AG08396 (cell line): ENCODE measurements around the gene RPS6KA3.
"Not testable (repeated sequence)": the region's sequence is repeated elsewhere in the genome, so short reads cannot be mapped to it uniquely, and the experiment has no call there.

Experiments
- DNase-seq: peaks from one replicate; pipeline ENCODE4 v3.0.0; 2012; ENCODE audit warnings: low spot score, mixed read lengths

Gene RPS6KA3

GRCh38 chrX:20143111-20143510, 123.6 kb downstream of the RPS6KA3 start:
- no peak for DNase-seq

GRCh38 chrX:20141281-20142220, 125.2 kb downstream of the RPS6KA3 start, which contains the start of gene EIF1AX:
Gene EIF1AX, minus strand, starts transcription at chrX:20141838. Its CDS starts 198 bp downstream, at chrX:20141640.
- peak; percentile 94 for DNase-seq

- DNase-seq, result no peak
These were observed 126.3 kb downstream of the RPS6KA3 start for GRCh38 chrX:20140420-20140819.

GRCh38 chrX:20139966-20140365, 126.7 kb downstream of the RPS6KA3 start:
- DNase-seq, result no peak

- DNase-seq, result no peak
These were observed 130.8 kb downstream of the RPS6KA3 start for GRCh38 chrX:20135944-20136343.

- no peak for DNase-seq
These were observed 134.0 kb downstream of the RPS6KA3 start for GRCh38 chrX:20132666-20133065.

- DNase-seq, result no peak
These were observed 136.4 kb downstream of the RPS6KA3 start for GRCh38 chrX:20130357-20130756.

GRCh38 chrX:20129547-20129946, 137.2 kb downstream of the RPS6KA3 start:
- no peak for DNase-seq

- no peak for DNase-seq
These were observed 138.0 kb downstream of the RPS6KA3 start for GRCh38 chrX:20128670-20129069.

GRCh38 chrX:20127440-20127839, 139.3 kb downstream of the RPS6KA3 start:
- DNase-seq, result not testable (repeated sequence)

GRCh38 chrX:20126833-20127232, 139.9 kb downstream of the RPS6KA3 start:
- DNase-seq, result not testable (repeated sequence)

GRCh38 chrX:20124964-20125363, 141.7 kb downstream of the RPS6KA3 start:
- no peak for DNase-seq

GRCh38 chrX:20118065-20118824, 148.5 kb downstream of the RPS6KA3 start:
- DNase-seq, result no peak

GRCh38 chrX:20116577-20117240, 150.0 kb downstream of the RPS6KA3 start, which contains the start of gene MAP7D2:
Gene MAP7D2, minus strand, starts transcription at chrX:20116907. Its CDS starts 28 bp downstream, at chrX:20116879.
- DNase-seq, result peak; percentile 20

- DNase-seq, result no peak
These were observed 150.6 kb downstream of the RPS6KA3 start for GRCh38 chrX:20116087-20116576.

- no peak for DNase-seq
These were observed 154.5 kb downstream of the RPS6KA3 start for GRCh38 chrX:20112022-20112774.

- DNase-seq, result no peak
These were observed 155.4 kb downstream of the RPS6KA3 start for GRCh38 chrX:20111271-20111670.

- no peak for DNase-seq
These were observed 164.7 kb downstream of the RPS6KA3 start for GRCh38 chrX:20101934-20102581.
